PFSK-1 (cell line): ENCODE measurements around the gene LMNTD2.

Source experiments
- FOXP2 ChIP-seq: optimal IDR thresholded peaks from 2 replicates; pipeline ENCODE3; 2011; ENCODE audit warnings: borderline replicate concordance, control low read depth, inconsistent platforms; ENCODE audit not compliant: insufficient read depth; ENCODE audit errors: extremely low read length, extremely low read depth
- POLR2AphosphoS5 ChIP-seq: IDR thresholded peaks from 2 replicates; pipeline ENCODE4 v1.6.1; 2012; ENCODE audit warnings: low read depth, mild to moderate bottlenecking, control low read depth, low read length, moderate library complexity
- SIN3A ChIP-seq: IDR thresholded peaks from 2 replicates; pipeline ENCODE4 v1.6.1; 2012; ENCODE audit warnings: mild to moderate bottlenecking, low read length, moderate library complexity, borderline replicate concordance; ENCODE audit not compliant: insufficient read depth
- TAF1 ChIP-seq: IDR thresholded peaks from 2 replicates; pipeline ENCODE4 v1.6.1; 2012; ENCODE audit warnings: low read length, control low read depth, borderline replicate concordance; ENCODE audit not compliant: insufficient read depth
- TF ChIP-seq, protein P1 (sequence below), 2 experiments: IDR thresholded peaks; 2 replicates each; pipeline versions ENCODE4 v1.6.1 to v1.8.0; 2011 to 2012; ENCODE audit warnings: low read depth in 2 of 2, low read length in 2 of 2, control low read depth in 1 of 2, inconsistent platforms in 1 of 2, mild to moderate bottlenecking in 1 of 2, moderate library complexity in 1 of 2; ENCODE audit not compliant: insufficient read depth in 1 of 2

DNA sequence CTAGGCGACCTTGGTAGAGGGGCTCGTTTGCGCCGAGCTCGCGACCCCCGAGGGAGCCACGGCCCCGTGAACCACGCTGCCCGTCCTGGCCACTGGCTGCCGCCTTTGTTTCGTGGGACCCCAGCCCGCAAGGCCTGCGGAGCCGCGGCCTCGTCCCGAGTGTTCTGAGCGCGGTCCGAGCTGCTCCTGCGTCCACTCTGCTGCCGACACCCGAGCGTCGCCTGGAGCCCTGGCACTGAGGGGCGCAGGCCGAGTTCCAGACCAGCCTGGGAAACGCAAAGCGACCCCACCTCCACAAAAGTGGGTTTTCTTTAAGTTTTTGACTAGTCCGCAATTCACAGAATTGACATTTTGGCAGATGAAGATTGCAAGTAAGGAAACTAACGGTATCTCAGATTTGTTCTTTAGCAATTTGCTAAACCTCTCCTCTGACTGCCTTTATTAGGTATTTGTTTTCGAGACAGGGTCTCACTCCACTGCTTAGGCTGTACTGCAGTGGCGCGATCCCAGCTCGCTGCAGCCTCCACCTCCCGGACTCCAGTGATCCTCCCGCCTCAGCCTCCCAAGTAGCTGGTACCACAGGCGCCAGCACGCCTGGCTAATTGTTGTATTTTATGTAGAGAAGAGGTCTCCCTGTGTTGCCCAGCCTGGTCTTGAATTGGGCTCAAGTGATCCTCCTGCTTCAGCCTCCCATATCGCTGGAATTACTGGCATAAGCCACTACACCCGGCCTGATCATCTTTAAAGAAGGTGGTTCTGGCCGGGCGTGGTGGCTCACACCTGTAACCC, 52.6 kb downstream of the LMNTD2 start:
- TF ChIP-seq, protein P1, sequence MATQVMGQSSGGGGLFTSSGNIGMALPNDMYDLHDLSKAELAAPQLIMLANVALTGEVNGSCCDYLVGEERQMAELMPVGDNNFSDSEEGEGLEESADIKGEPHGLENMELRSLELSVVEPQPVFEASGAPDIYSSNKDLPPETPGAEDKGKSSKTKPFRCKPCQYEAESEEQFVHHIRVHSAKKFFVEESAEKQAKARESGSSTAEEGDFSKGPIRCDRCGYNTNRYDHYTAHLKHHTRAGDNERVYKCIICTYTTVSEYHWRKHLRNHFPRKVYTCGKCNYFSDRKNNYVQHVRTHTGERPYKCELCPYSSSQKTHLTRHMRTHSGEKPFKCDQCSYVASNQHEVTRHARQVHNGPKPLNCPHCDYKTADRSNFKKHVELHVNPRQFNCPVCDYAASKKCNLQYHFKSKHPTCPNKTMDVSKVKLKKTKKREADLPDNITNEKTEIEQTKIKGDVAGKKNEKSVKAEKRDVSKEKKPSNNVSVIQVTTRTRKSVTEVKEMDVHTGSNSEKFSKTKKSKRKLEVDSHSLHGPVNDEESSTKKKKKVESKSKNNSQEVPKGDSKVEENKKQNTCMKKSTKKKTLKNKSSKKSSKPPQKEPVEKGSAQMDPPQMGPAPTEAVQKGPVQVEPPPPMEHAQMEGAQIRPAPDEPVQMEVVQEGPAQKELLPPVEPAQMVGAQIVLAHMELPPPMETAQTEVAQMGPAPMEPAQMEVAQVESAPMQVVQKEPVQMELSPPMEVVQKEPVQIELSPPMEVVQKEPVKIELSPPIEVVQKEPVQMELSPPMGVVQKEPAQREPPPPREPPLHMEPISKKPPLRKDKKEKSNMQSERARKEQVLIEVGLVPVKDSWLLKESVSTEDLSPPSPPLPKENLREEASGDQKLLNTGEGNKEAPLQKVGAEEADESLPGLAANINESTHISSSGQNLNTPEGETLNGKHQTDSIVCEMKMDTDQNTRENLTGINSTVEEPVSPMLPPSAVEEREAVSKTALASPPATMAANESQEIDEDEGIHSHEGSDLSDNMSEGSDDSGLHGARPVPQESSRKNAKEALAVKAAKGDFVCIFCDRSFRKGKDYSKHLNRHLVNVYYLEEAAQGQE (IDR thresholded peaks at IDR 0.05; ENCODE audit: insufficient read depth in 1 of 2, low read depth in 2 of 2, low read length in 2 of 2), result no peak
- TF ChIP-seq POLR2AphosphoS5, result no peak
- TF ChIP-seq SIN3A, result no peak
- no peak for TF ChIP-seq TAF1
- no peak for TF ChIP-seq FOXP2
